Measurements from ENCODE around the gene ACP4.

- TF ChIP-seq CTCF (IDR thresholded peaks at IDR 0.05; ENCODE audit: low read length) = no peak
- no peak for TF ChIP-seq EZH2 (optimal IDR thresholded peaks at IDR 0.05; ENCODE audit: low read depth, low read length)
Measured at GRCh38 chr19:50796128-50796633, 6.0 kb downstream of the ACP4 start.

Measured in MM.1S (cell line).